DOHH2 (cell line): ENCODE results near the gene TRAF3.

Experiments used
- H3F3A ChIP-seq: fragments of 200-600 bp; sonication (generic), shearing (Covaris generic); 2 replicates; pipeline ENCODE4 v1.6.0; 2016; ENCODE audit warnings: antibody characterized with exemption, mild to moderate bottlenecking; ENCODE audit not compliant: control insufficient read depth, insufficient read depth
- H3K27ac ChIP-seq: fragments of 200-600 bp; sonication (generic); 2 replicates; pipeline ENCODE4 v1.5.1; 2014; ENCODE audit warnings: low read depth, mild to moderate bottlenecking, low read length, moderate library complexity
- H3K27me3 ChIP-seq: fragments of 200-600 bp; sonication (generic); 2 replicates; pipeline ENCODE4 v1.6.1; 2014; ENCODE audit warnings: mild to moderate bottlenecking, low read length, mixed read lengths; ENCODE audit not compliant: control insufficient read depth
- H3K36me3 ChIP-seq: fragments of 200-600 bp; sonication (generic); 2 replicates; pipeline ENCODE4 v1.6.1; 2014; ENCODE audit warnings: mild to moderate bottlenecking, low read length, moderate library complexity, mixed read lengths; ENCODE audit not compliant: control insufficient read depth
- H3K4me1 ChIP-seq: fragments of 200-600 bp; sonication (generic); 2 replicates; pipeline ENCODE4 v1.6.1; 2014; ENCODE audit warnings: mild to moderate bottlenecking, low read length, mixed read lengths; ENCODE audit not compliant: control insufficient read depth
- H3K4me2 ChIP-seq: fragments of 200-600 bp; sonication (generic); 2 replicates; pipeline ENCODE4 v1.6.0; 2014; ENCODE audit warnings: mild to moderate bottlenecking, low read length, moderate library complexity
- H3K4me3 ChIP-seq: fragments of 200-600 bp; sonication (generic); 2 replicates; pipeline ENCODE4 v1.5.1; 2014; ENCODE audit warnings: mild to moderate bottlenecking, low read length, mixed read lengths
- H3K79me2 ChIP-seq: fragments of 200-600 bp; sonication (generic); 2 replicates; pipeline ENCODE4 v1.6.1; 2014; ENCODE audit warnings: mild to moderate bottlenecking, low read length, mixed read lengths; ENCODE audit not compliant: control insufficient read depth
- H3K9me2 ChIP-seq: fragments of 200-600 bp; sonication (generic); replicated peaks from 2 replicates; pipeline ENCODE4 v1.6.1; 2014; ENCODE audit warnings: mild to moderate bottlenecking, low read length, mixed read lengths; ENCODE audit not compliant: control insufficient read depth
- H3K9me3 ChIP-seq: fragments of 200-600 bp; sonication (generic); 2 replicates; pipeline ENCODE4 v1.6.1; 2014; ENCODE audit warnings: antibody characterized with exemption, low read length, mixed read lengths; ENCODE audit not compliant: control insufficient read depth, insufficient read depth
- H4K20me1 ChIP-seq: fragments of 200-600 bp; sonication (generic); 2 replicates; pipeline ENCODE4 v1.6.0; 2014; ENCODE audit warnings: low read depth, mild to moderate bottlenecking, antibody characterized with exemption, low read length, moderate library complexity; ENCODE audit not compliant: control insufficient read depth, insufficient read depth
- EZH2phosphoT487 ChIP-seq: fragments of 200-600 bp; sonication (generic); IDR thresholded peaks from 2 replicates; pipeline ENCODE4 v1.6.1; 2017; ENCODE audit warnings: borderline replicate concordance, mild to moderate bottlenecking, antibody characterized with exemption, low read length, moderate library complexity, mixed read lengths
- TF ChIP-seq, protein P1 (sequence below): fragments of 200-600 bp; sonication (generic); IDR thresholded peaks from one replicate; pipeline ENCODE4 v1.5.1; 2014; ENCODE audit warnings: antibody characterized with exemption, mild to moderate bottlenecking, low read depth, low read length; ENCODE audit not compliant: poor library complexity, severe bottlenecking

The TRAF3 gene

DNA sequence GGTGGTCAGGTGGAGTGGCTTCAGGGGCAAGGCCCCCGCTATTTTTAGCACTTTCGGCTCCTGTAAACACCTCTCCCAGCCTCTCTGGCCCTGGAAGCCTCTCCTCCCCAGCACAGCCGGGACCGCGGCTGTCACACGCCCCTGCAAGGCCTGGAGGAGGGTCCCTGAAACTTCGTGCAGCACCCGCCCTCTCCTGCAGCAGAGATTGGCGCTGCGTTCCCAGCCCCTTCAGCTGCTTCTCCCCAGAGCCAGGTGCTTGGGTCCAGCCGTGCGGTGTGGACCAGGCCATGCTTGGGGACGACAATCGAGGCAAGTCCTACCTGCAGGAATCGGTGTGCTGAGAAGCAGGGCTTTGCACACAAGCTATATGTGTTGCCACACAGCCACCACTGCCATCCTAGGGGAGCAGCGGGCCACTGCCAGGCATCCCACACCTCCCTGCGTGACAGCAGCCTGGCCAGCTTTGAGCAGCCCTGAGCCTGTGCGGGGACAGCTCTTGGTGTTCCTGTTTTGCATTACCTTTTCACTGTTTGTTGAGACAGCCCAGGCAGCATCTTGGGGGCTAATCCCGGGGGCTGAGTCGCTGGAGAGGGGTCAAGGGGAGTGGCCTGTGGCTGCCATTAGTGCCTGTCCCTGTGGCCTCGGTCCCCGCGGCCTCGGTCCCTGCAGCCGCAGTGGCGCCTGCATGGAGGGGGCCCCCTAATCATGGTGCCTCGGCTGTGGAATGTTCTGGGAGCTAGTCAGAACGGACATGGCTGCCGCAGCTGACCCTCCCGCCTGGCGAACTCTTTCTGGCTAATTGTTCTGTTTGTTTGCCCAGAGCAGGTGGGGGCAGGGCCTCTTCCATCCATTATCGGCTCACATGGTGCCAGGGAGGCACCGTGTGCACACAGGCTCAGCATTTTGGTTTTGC, 27.6 kb upstream of the TRAF3 start:
- Histone ChIP-seq H3K4me2 (no peak overlapping the region), H3F3A (no peaks in the 10 kb centered on the region), H3K9me2 (no peaks in the 10 kb centered on the region), H3K9me3 (no peaks in the 10 kb centered on the region), H3K4me3 (no peak overlapping the region), H3K36me3 (no peaks in the 10 kb centered on the region), H3K27me3 (no peaks in the 10 kb centered on the region), H4K20me1 (no peaks in the 10 kb centered on the region), H3K79me2 (no peaks in the 10 kb centered on the region), H3K4me1 (no peaks in the 10 kb centered on the region; the same call in 1 of the 2 replicates), H3K27ac (no peak overlapping the region)
- TF ChIP-seq, protein P1, sequence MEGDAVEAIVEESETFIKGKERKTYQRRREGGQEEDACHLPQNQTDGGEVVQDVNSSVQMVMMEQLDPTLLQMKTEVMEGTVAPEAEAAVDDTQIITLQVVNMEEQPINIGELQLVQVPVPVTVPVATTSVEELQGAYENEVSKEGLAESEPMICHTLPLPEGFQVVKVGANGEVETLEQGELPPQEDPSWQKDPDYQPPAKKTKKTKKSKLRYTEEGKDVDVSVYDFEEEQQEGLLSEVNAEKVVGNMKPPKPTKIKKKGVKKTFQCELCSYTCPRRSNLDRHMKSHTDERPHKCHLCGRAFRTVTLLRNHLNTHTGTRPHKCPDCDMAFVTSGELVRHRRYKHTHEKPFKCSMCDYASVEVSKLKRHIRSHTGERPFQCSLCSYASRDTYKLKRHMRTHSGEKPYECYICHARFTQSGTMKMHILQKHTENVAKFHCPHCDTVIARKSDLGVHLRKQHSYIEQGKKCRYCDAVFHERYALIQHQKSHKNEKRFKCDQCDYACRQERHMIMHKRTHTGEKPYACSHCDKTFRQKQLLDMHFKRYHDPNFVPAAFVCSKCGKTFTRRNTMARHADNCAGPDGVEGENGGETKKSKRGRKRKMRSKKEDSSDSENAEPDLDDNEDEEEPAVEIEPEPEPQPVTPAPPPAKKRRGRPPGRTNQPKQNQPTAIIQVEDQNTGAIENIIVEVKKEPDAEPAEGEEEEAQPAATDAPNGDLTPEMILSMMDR, result no peak
- no peak for TF ChIP-seq EZH2phosphoT487

GRCh38 chr14:102750376-102750775, 26.9 kb upstream of the TRAF3 start:
- no peaks in the 10 kb centered on the region for H4K20me1 ChIP-seq

GRCh38 chr14:102751088-102751487, 26.2 kb upstream of the TRAF3 start:
- H3K27ac ChIP-seq, result no peak overlapping the region
- TF ChIP-seq EZH2phosphoT487, result no peak
- TF ChIP-seq, protein P1, result no peak
- H3K9me2 ChIP-seq, result no peaks in the 10 kb centered on the region
- no peak overlapping the region for H3K4me3 ChIP-seq
- H3K4me2 ChIP-seq, result no peak overlapping the region
- H3K27me3 ChIP-seq, result no peaks in the 10 kb centered on the region
- H3K79me2 ChIP-seq, result no peaks in the 10 kb centered on the region
- no peaks in the 10 kb centered on the region for H3F3A ChIP-seq
- no peaks in the 10 kb centered on the region for H3K9me3 ChIP-seq
- H3K36me3 ChIP-seq, result no peaks in the 10 kb centered on the region
- H4K20me1 ChIP-seq, result no peaks in the 10 kb centered on the region
- H3K4me1 ChIP-seq, result no peaks in the 10 kb centered on the region; the same call in 1 of the 2 replicates

More at GRCh38 chr14:102750376-102750775, 26.9 kb upstream of the TRAF3 start:
- no peak for TF ChIP-seq EZH2phosphoT487
- TF ChIP-seq, protein P1, result no peak
- Histone ChIP-seq H3K9me3 (no peaks in the 10 kb centered on the region), H3K27me3 (no peaks in the 10 kb centered on the region), H3K9me2 (no peaks in the 10 kb centered on the region), H3K4me1 (no peaks in the 10 kb centered on the region; the same call in 1 of the 2 replicates), H3K4me2 (no peak overlapping the region), H3F3A (no peaks in the 10 kb centered on the region), H3K27ac (no peak overlapping the region), H3K79me2 (no peaks in the 10 kb centered on the region), H3K36me3 (no peaks in the 10 kb centered on the region), H3K4me3 (no peak overlapping the region)
